ENCODE measurements around the gene DAB1.
"Not testable (repeated sequence)": the region's sequence is repeated elsewhere in the genome, so short reads cannot be mapped to it uniquely, and the experiment has no call there.

DAB1 gene

DNA sequence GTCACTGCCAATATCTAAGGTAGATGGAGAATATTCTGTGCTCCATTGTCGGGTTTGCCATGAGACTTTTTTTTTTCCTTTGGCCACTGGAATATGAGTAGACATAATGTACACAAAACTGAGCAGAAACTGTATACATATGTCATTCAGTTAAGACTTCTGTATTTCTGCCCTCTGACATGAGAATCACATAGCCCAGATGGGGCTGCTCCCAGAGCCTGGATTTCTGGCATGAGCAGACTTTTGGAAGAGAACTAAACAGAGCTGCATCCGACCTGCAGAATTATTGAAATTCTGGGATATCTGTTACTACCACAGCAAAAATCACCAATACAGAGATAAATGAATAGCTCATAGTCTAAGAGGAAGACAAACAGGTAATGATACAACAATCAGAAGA is 62.3 kb downstream of the DAB1 start:
- H3K4me1 Mint-ChIP-seq (ENCODE audit: low read depth) = no peaks in the 10 kb centered on the region
- no peaks in the 10 kb centered on the region for H3K36me3 Mint-ChIP-seq (ENCODE audit: low read depth)
- no peaks in the 10 kb centered on the region for H3K27me3 Mint-ChIP-seq (ENCODE audit: low read depth)
- no peak overlapping the region for H3K4me3 Mint-ChIP-seq
- no peak overlapping the region for H3K27ac Mint-ChIP-seq
- peaks cover 5% of the 10 kb centered on the region for H3K9me3 Mint-ChIP-seq

DNA sequence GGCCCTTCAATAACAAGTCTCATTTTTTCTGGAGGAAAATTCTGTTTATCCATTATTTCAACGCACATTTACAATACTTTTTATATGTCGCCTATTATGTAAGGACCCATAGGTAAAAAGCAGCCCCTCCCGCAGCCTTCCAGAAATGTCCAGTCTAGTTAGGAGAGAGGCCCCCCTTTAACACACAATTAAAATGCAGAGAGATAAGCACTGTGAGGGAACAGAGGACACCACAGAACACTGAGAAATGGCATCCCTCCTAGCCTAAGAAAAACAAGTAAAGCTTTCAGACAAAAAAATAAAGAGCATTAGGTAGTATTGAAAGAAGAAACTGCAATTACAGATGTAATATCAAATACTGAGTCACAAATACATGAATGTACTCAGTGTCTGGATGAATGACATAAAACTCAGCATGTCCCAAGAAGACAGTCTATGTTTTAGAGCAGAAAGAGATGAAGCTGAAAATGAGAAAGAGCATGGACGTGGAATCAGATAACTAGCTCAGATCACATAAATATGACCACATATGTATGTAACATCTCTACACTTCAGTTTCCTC is 62.9 kb downstream of the DAB1 start:
- Mint-ChIP-seq H3K27ac (no peak overlapping the region), H3K4me3 (no peak overlapping the region), H3K36me3 (ENCODE audit: low read depth) (no peaks in the 10 kb centered on the region), H3K9me3 (peaks cover 5% of the 10 kb centered on the region), H3K27me3 (ENCODE audit: low read depth) (no peaks in the 10 kb centered on the region), H3K4me1 (ENCODE audit: low read depth) (no peaks in the 10 kb centered on the region)

DNA sequence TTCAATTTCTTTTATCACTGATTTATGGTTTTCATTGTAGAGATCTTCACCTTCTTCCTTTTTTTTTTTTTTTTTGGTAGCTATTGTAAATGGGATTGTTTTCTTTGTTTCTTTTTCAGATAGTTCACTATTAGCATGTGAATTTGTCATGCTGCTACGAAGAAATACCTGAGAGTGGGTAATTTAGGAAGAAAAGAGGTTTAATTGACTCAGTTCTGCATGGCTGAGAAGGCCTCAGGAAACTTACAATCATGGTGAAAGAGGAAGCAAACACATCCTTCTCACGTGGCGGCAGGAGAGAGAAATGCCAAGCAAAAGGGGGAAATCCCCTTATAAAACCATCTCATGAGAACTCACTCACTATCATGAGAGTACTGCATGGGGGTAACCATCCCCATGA is 66.4 kb downstream of the DAB1 start:
- no peaks in the 10 kb centered on the region for H3K36me3 Mint-ChIP-seq (ENCODE audit: low read depth)
- no peak overlapping the region for H3K4me3 Mint-ChIP-seq
- no peak overlapping the region for H3K27ac Mint-ChIP-seq
- H3K27me3 Mint-ChIP-seq (ENCODE audit: low read depth) = no peaks in the 10 kb centered on the region
- H3K9me3 Mint-ChIP-seq = peaks cover 5% of the 10 kb centered on the region
- H3K4me1 Mint-ChIP-seq (ENCODE audit: low read depth) = no peaks in the 10 kb centered on the region

DNA sequence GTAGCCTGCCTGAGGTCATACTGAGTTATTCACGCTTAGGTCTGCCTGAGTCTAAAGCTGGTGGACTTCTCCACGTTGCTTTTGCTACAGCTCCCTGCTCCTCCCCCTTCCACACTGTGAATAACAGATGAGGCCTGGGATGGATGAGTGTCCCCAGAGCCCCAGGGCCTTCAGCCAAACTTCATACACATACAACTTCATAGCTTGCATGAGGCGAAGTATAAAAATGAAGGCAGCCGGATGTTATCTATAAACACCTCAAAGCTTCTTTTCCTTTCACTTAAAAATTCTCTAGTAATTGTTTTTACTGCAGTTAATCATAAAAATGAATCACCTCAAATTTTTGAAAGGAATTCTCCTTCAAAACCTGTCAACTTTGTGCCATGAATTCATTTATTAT is 70.2 kb downstream of the DAB1 start:
- peaks cover 5% of the 10 kb centered on the region for H3K9me3 Mint-ChIP-seq
- no peak overlapping the region for H3K4me3 Mint-ChIP-seq
- H3K27me3 Mint-ChIP-seq (ENCODE audit: low read depth) = no peaks in the 10 kb centered on the region
- no peak overlapping the region for H3K27ac Mint-ChIP-seq
- no peaks in the 10 kb centered on the region for H3K36me3 Mint-ChIP-seq (ENCODE audit: low read depth)
- no peaks in the 10 kb centered on the region for H3K4me1 Mint-ChIP-seq (ENCODE audit: low read depth)

DNA sequence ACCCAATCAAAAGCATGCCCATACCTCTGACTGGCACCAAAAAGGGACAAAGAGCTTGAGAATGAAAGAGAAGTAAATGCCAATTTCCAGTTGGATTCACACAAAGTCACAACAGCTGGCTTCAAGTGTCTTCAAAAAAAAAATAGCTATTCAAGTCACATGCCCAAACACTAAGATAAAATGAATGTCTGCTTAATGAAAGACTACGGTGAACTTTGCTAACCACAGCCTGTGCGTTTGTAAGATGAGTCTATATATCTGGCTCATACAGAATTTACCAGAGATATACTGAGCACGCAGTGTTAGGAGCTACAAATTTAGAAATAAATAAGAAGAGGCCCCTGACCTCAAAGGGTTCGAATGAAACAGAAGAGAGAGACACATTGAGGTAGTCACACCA is 73.2 kb downstream of the DAB1 start:
- H3K4me1 Mint-ChIP-seq (ENCODE audit: low read depth) = no peaks in the 10 kb centered on the region
- no peaks in the 10 kb centered on the region for H3K36me3 Mint-ChIP-seq (ENCODE audit: low read depth)
- H3K27me3 Mint-ChIP-seq (ENCODE audit: low read depth) = no peaks in the 10 kb centered on the region
- H3K4me3 Mint-ChIP-seq = no peak overlapping the region
- no peaks in the 10 kb centered on the region for H3K9me3 Mint-ChIP-seq
- no peak overlapping the region for H3K27ac Mint-ChIP-seq

DNA sequence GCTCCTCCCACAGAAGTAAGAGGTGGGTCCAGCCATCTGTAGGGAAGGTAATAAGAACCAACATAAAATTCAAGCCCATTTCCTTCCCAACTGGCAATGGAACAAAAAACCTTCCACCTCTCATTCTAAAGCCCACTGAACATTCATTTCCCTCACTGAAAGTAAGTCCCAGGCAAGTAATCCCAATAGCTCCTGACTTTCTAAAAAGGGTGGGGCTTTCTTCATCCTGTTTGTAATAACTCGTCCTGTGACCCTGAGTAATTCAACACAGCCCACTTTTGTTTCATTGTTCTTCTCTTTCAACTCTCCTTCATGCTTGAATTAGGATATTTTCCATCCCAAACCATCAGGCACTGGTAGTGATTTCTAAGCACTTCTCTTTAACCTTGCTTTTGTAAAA is 74.9 kb downstream of the DAB1 start:
- no peak overlapping the region for H3K4me3 Mint-ChIP-seq
- no peaks in the 10 kb centered on the region for H3K27me3 Mint-ChIP-seq (ENCODE audit: low read depth)
- H3K27ac Mint-ChIP-seq = no peak overlapping the region

DNA sequence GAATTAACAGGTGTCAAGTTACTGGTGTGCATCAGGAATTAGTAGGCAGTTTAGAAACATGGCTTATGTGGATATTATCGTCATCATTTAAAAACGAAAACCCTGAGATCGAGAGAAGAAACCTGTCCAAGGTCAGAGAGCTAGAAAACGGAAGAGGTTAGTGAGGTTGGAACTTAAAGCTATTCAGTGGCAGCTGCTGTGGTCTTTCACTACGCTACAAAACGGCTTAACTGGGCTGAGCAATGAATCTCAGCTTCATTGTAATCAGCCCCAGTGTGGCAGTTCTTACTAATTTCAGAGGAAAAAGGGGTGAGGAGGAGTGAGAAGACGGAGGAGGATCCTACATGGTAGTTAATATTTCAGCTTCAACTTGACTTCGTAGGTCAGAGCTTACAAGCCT is 77.9 kb downstream of the DAB1 start:
- H3K27ac Mint-ChIP-seq = no peak overlapping the region
- no peaks in the 10 kb centered on the region for H3K27me3 Mint-ChIP-seq (ENCODE audit: low read depth)
- no peaks in the 10 kb centered on the region for H3K4me1 Mint-ChIP-seq (ENCODE audit: low read depth)
- no peaks in the 10 kb centered on the region for H3K9me3 Mint-ChIP-seq
- no peaks in the 10 kb centered on the region for H3K36me3 Mint-ChIP-seq (ENCODE audit: low read depth)
- H3K4me3 Mint-ChIP-seq = no peak overlapping the region

More for the DNA sequence above, 74.9 kb downstream of the DAB1 start:
- H3K4me1 Mint-ChIP-seq (ENCODE audit: low read depth) = no peaks in the 10 kb centered on the region
- H3K9me3 Mint-ChIP-seq = no peaks in the 10 kb centered on the region
- H3K36me3 Mint-ChIP-seq (ENCODE audit: low read depth) = no peaks in the 10 kb centered on the region

DNA sequence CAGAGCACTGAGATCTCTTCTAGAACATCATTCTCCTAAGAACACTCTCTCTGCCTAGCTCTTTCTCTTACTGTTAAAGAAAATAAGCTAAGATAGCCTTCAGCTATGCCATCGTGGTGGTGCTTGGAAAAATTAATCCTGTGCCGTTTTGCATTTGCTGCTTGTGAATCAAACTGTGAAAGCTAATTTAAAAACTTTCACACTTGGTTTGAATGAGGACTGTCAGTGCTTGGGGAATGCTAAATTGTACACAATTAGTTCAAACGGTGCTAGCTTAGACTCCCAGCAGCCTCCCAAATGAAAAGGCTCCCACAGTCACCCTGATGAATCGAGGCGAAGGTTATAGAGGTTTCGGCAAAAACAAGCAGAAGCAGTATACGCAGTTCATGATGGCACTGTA is 79.6 kb downstream of the DAB1 start:
- no peak overlapping the region for H3K4me3 Mint-ChIP-seq
- H3K4me1 Mint-ChIP-seq (ENCODE audit: low read depth) = no peaks in the 10 kb centered on the region
- H3K9me3 Mint-ChIP-seq = no peaks in the 10 kb centered on the region
- H3K27me3 Mint-ChIP-seq (ENCODE audit: low read depth) = no peaks in the 10 kb centered on the region
- no peaks in the 10 kb centered on the region for H3K36me3 Mint-ChIP-seq (ENCODE audit: low read depth)
- H3K27ac Mint-ChIP-seq = no peak overlapping the region

DNA sequence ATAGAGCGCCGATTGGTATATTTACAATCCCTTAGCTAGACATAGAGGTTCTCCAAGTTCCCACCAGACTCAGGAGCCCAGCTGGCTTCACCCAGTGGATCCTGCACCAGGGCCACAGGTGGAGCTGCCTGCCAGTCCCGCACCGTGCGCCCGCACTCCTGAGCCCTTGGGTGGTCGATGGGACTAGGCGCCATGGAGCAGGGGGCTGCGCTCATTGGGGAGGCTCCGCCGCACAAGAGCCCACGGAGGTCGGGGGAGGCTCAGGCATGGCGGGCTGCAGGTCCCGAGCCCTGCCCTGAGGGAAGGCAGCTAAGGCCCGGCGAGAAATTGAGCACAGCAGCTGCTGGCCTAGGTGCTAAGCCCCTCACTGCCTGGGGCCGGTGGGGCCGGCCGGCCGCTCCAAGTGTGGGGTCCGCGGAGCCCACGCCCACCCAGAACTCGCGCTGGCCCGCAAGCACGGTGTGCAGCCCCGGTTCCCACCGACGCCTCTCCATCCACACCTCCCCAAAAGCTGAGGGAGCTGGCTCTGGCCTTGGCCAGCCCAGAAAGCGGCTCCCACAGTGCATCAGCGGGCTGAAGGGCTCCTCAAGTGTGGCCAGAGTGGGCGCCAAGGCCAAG is 80.5 kb downstream of the DAB1 start:
- H3K4me1 Mint-ChIP-seq (ENCODE audit: low read depth); H3K27me3 Mint-ChIP-seq (ENCODE audit: low read depth); H3K4me3 Mint-ChIP-seq; H3K9me3 Mint-ChIP-seq; H3K36me3 Mint-ChIP-seq (ENCODE audit: low read depth); H3K27ac Mint-ChIP-seq: not testable (repeated sequence)

DNA sequence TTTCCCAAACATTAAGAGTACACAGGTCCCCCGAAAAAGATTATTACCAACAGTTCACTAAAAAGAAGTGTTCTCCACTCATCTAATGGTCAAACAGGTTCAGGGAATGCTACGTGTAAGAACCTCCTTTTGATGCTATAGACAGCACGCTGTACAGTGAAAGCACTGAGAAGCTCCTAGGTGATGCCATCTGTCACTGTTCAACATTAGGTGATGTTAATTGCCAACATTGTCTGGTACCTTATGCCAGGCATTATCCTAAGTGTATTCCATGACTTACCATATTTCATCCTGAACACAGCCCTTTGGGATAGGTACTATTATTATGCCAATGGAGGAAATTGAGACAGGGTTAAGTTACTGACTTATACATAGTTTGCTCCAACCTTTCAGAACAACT is 82.1 kb downstream of the DAB1 start:
- Mint-ChIP-seq H3K9me3 (no peaks in the 10 kb centered on the region), H3K27ac (no peak overlapping the region), H3K4me1 (ENCODE audit: low read depth) (no peaks in the 10 kb centered on the region), H3K36me3 (ENCODE audit: low read depth) (no peaks in the 10 kb centered on the region), H3K4me3 (no peak overlapping the region), H3K27me3 (ENCODE audit: low read depth) (no peaks in the 10 kb centered on the region)

DNA sequence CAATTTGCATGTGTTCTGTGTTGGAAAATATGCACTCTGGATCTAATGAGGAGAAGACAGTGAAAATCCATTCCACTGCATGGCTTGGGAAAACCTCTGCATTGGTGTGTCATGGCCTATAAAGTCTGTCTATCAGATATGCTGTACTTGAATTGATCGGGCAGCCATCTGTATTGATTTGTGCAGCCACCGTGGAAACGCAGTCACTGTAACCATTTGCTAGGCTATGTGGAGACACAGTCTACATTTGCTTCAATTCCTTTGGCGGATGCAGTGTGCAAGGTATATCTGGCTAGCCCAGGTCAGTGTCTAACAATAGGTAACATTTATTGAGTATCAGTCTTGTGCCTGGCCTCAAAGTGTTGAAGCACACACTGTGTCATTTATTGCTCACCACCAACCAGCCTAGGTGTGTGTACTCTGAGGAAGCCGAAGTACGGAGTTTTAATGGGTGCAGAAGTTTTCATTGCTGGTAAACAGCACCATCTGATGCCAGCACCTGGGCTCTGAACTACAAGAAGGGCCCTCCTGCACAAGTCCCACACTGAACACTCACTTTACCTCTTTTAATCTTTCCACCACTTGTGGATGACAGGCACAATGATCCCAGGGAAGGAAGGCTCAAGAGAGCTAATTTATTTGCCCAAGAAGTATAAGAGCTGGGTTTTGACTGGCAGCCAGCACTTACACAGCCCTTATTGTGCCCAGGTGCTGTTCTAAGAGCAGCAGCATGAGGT is 83.4 kb downstream of the DAB1 start:
- H3K27ac Mint-ChIP-seq = no peak overlapping the region
- no peak overlapping the region for H3K4me3 Mint-ChIP-seq
- H3K27me3 Mint-ChIP-seq (ENCODE audit: low read depth) = no peaks in the 10 kb centered on the region
- H3K9me3 Mint-ChIP-seq = no peaks in the 10 kb centered on the region
- no peaks in the 10 kb centered on the region for H3K36me3 Mint-ChIP-seq (ENCODE audit: low read depth)
- no peaks in the 10 kb centered on the region for H3K4me1 Mint-ChIP-seq (ENCODE audit: low read depth)

DNA sequence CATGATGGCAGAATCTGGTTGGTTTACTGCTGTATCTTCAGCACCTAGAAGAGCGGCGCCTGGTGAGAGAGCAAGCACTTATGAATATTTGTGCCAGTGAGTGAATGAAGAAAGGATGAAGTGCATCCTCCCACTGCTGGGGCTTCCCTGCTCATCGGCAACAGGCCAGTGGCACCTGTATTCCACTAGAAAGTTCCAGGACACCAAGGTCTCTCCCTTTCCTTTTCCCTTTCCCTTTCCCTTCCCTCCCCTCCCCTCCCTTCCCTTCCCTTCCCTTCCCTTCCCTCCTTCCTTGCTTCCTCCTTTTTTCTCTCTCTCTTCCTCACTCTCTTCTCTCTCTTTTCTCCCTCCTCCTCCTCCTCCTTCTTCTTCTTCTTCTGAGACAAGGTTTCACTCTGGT is 86.2 kb downstream of the DAB1 start:
- Mint-ChIP-seq H3K4me3 (no peak overlapping the region), H3K36me3 (ENCODE audit: low read depth) (no peaks in the 10 kb centered on the region), H3K27me3 (ENCODE audit: low read depth) (no peaks in the 10 kb centered on the region), H3K27ac (no peak overlapping the region), H3K4me1 (ENCODE audit: low read depth) (no peaks in the 10 kb centered on the region), H3K9me3 (no peaks in the 10 kb centered on the region)

DNA sequence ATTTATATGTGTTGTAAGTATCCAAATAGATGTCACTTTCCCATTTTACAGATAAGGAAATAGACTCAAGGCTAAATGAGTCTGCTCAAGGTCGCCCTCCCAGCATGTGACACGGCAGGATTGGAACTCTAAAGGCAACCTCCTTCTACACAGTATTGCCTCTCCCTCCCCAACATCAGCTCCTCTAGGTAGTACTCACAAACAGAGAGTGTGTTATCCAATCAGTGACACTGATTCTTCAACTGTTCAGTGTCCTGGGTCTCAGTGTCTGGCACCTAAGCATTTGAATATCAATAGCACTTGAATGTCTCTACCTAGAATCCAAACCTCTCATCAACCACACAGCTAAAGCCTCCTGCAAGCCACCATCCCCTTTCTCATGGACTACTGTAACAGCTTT is 87.1 kb downstream of the DAB1 start:
- Mint-ChIP-seq H3K4me1 (ENCODE audit: low read depth) (no peaks in the 10 kb centered on the region), H3K27ac (no peak overlapping the region), H3K36me3 (ENCODE audit: low read depth) (no peaks in the 10 kb centered on the region), H3K27me3 (ENCODE audit: low read depth) (no peaks in the 10 kb centered on the region), H3K4me3 (no peak overlapping the region), H3K9me3 (no peaks in the 10 kb centered on the region)

DNA sequence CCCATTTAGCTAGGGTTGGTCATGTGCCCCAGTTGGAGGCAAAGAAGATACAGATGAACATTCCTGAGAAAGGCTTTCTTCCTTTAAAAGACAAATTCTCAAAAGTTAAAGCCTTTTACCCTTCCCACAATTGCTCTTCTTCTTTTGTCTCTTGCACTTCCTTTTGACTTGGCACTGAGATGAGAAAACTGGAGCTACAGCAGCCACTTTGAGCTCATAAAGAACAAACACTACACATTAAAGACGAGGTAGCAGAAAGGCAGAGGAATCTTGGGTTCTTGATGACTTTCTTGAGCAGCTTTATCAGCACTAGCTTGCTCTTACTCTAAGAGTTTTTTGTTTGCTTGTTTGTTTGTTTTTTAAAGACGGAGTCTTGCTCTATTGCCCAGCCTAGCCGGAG is 92.2 kb downstream of the DAB1 start:
- Mint-ChIP-seq H3K4me1 (ENCODE audit: low read depth) (no peaks in the 10 kb centered on the region), H3K9me3 (no peaks in the 10 kb centered on the region), H3K36me3 (ENCODE audit: low read depth) (no peaks in the 10 kb centered on the region), H3K4me3 (no peak overlapping the region), H3K27ac (no peak overlapping the region), H3K27me3 (ENCODE audit: low read depth) (no peaks in the 10 kb centered on the region)

DNA sequence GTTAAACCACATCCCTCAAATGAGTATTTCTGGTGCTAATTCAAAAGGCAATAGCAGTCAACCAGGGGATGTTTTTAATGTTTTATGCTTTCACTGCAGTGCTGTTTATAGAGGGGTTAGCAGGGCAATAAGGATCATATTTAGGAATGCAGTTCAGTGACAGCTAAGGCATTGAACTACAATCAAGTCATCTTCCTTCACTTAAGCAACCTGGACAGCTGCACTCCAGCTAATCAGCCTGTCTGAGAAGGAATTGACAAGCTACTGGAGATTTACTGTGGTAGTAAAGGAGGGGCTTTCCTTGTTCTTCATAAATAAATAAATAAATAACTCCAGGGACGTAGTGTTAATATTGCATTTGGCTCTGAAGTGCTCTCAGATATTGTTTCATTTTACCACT is 93.9 kb downstream of the DAB1 start:
- Mint-ChIP-seq H3K9me3 (no peaks in the 10 kb centered on the region), H3K4me3 (no peak overlapping the region), H3K36me3 (ENCODE audit: low read depth) (no peaks in the 10 kb centered on the region), H3K27ac (no peak overlapping the region), H3K4me1 (ENCODE audit: low read depth) (no peaks in the 10 kb centered on the region), H3K27me3 (ENCODE audit: low read depth) (no peaks in the 10 kb centered on the region)

Measured in T-helper 1 cell treated with Interleukin-12 subunit alpha and Interleukin-12 subunit beta and Interleukin-4 antibody, amounts not matched to agents 30 μg/mL and 1 μg/mL, for 36 hours (primary cell).